Rectal smooth muscle tissue (tissue), 1 donor: Measurements from ENCODE around the gene CCDC154.

Source experiments
- H3K27ac ChIP-seq: one replicate; pipeline ENCODE4 v1.7.0; 2013; ENCODE audit warnings: low read depth, low read length, inconsistent platforms
- H3K27me3 ChIP-seq: one replicate; pipeline ENCODE4 v1.7.0; 2013; ENCODE audit warnings: low read length; ENCODE audit not compliant: control insufficient read depth, insufficient read depth
- H3K36me3 ChIP-seq: one replicate; pipeline ENCODE4 v1.7.0; 2013; ENCODE audit warnings: low read length; ENCODE audit not compliant: control insufficient read depth, insufficient read depth
- H3K4me1 ChIP-seq: one replicate; pipeline ENCODE4 v1.7.0; 2013; ENCODE audit warnings: low read length; ENCODE audit not compliant: control insufficient read depth, insufficient read depth
- H3K4me3 ChIP-seq: one replicate; pipeline ENCODE4 v1.7.0; 2013; ENCODE audit warnings: low read length
- H3K9ac ChIP-seq: one replicate; pipeline ENCODE4 v1.7.0; 2013; ENCODE audit warnings: low read length

Gene CCDC154

GRCh38 chr16:1408171-1408837, 36.1 kb downstream of the CCDC154 start:
- Histone ChIP-seq H3K27me3 (no peaks in the 10 kb centered on the region), H3K9ac (no peak overlapping the region), H3K4me3 (peak overlapping the region; percentile 30), H3K36me3 (peaks cover 9% of the 10 kb centered on the region), H3K4me1 (peaks cover 5% of the 10 kb centered on the region), H3K27ac (no peak overlapping the region)

- peaks cover 8% of the 10 kb centered on the region for H3K36me3 ChIP-seq
- peaks cover 5% of the 10 kb centered on the region for H3K4me1 ChIP-seq
- H3K9ac ChIP-seq = no peak overlapping the region
- no peaks in the 10 kb centered on the region for H3K27me3 ChIP-seq
- peak overlapping the region; percentile 32 for H3K27ac ChIP-seq
- H3K4me3 ChIP-seq = peak overlapping the region; percentile 51
Measured at GRCh38 chr16:1407753-1408152, 36.6 kb downstream of the CCDC154 start.

GRCh38 chr16:1403733-1404132, 40.6 kb downstream of the CCDC154 start:
- H3K4me1 ChIP-seq = peaks cover 5% of the 10 kb centered on the region
- H3K27me3 ChIP-seq = no peaks in the 10 kb centered on the region
- H3K27ac ChIP-seq = no peak overlapping the region
- H3K9ac ChIP-seq = no peak overlapping the region
- peaks cover 17% of the 10 kb centered on the region for H3K36me3 ChIP-seq
- H3K4me3 ChIP-seq = no peak overlapping the region

GRCh38 chr16:1403036-1403435, 41.3 kb downstream of the CCDC154 start:
- H3K4me1 ChIP-seq = peaks cover 3% of the 10 kb centered on the region
- H3K27me3 ChIP-seq = no peaks in the 10 kb centered on the region
- H3K27ac ChIP-seq = no peak overlapping the region
- peaks cover 19% of the 10 kb centered on the region for H3K36me3 ChIP-seq
- H3K4me3 ChIP-seq = no peak overlapping the region
- H3K9ac ChIP-seq = no peak overlapping the region

GRCh38 chr16:1401758-1402154, 42.6 kb downstream of the CCDC154 start:
- Histone ChIP-seq H3K36me3 (peaks cover 22% of the 10 kb centered on the region), H3K9ac (no peak overlapping the region)

GRCh38 chr16:1401061-1401757, 43.1 kb downstream of the CCDC154 start:
- Histone ChIP-seq H3K27me3 (no peaks in the 10 kb centered on the region), H3K27ac (no peak overlapping the region), H3K4me3 (no peak overlapping the region), H3K4me1 (no peaks in the 10 kb centered on the region), H3K36me3 (peaks cover 23% of the 10 kb centered on the region), H3K9ac (no peak overlapping the region)

More at GRCh38 chr16:1401758-1402154, 42.6 kb downstream of the CCDC154 start:
- Histone ChIP-seq H3K4me3 (no peak overlapping the region), H3K27ac (no peak overlapping the region), H3K4me1 (no peaks in the 10 kb centered on the region), H3K27me3 (no peaks in the 10 kb centered on the region)

- Histone ChIP-seq H3K9ac (no peak overlapping the region), H3K27ac (no peak overlapping the region), H3K36me3 (peaks cover 23% of the 10 kb centered on the region), H3K4me3 (no peak overlapping the region), H3K4me1 (no peaks in the 10 kb centered on the region), H3K27me3 (no peaks in the 10 kb centered on the region)
Measured at GRCh38 chr16:1398826-1399581, 45.4 kb downstream of the CCDC154 start.

- Histone ChIP-seq H3K4me1 (no peaks in the 10 kb centered on the region), H3K9ac (no peak overlapping the region), H3K4me3 (no peak overlapping the region), H3K27ac (no peak overlapping the region), H3K27me3 (no peaks in the 10 kb centered on the region), H3K36me3 (peaks cover 30% of the 10 kb centered on the region)
Measured at GRCh38 chr16:1398351-1398750, 46.0 kb downstream of the CCDC154 start.

GRCh38 chr16:1397779-1398178, 46.6 kb downstream of the CCDC154 start:
- no peaks in the 10 kb centered on the region for H3K4me1 ChIP-seq
- no peak overlapping the region for H3K4me3 ChIP-seq
- H3K27me3 ChIP-seq = no peaks in the 10 kb centered on the region
- no peak overlapping the region for H3K9ac ChIP-seq
- H3K27ac ChIP-seq = no peak overlapping the region
- peaks cover 30% of the 10 kb centered on the region for H3K36me3 ChIP-seq

- Histone ChIP-seq H3K27ac (no peak overlapping the region), H3K27me3 (no peaks in the 10 kb centered on the region), H3K4me1 (no peaks in the 10 kb centered on the region), H3K4me3 (no peak overlapping the region), H3K9ac (no peak overlapping the region), H3K36me3 (peaks cover 24% of the 10 kb centered on the region)
Measured at GRCh38 chr16:1395444-1396031, 48.8 kb downstream of the CCDC154 start.

- Histone ChIP-seq H3K4me1 (no peaks in the 10 kb centered on the region), H3K36me3 (peaks cover 20% of the 10 kb centered on the region), H3K27ac (no peak overlapping the region), H3K4me3 (no peak overlapping the region), H3K9ac (no peak overlapping the region), H3K27me3 (no peaks in the 10 kb centered on the region)
Measured at GRCh38 chr16:1394367-1394951, 49.9 kb downstream of the CCDC154 start.

GRCh38 chr16:1393613-1394176, 50.7 kb downstream of the CCDC154 start:
- H3K4me1 ChIP-seq = no peaks in the 10 kb centered on the region
- H3K27me3 ChIP-seq = no peaks in the 10 kb centered on the region
- H3K27ac ChIP-seq = no peak overlapping the region
- H3K9ac ChIP-seq = no peak overlapping the region
- H3K36me3 ChIP-seq = peaks cover 15% of the 10 kb centered on the region
- H3K4me3 ChIP-seq = no peak overlapping the region
